H1 (cell line): ENCODE measurements around the gene MSL1. TPM values are rescaled to one million over a fixed set of nuclear protein-coding genes. Genes with fewer than 3 reads are reported as not detected.

Source experiments
- CTCF ChIA-PET: fragments of 300-600 bp; sonication (Branson Sonifier 250); formaldehyde crosslinking; loops from one replicate; lab custom pipeline; 2021; ENCODE audit not compliant: partially characterized antibody; lab: Charles Lee
- POLR2A ChIA-PET: fragments of 300-600 bp; sonication (Branson Sonifier 250); formaldehyde crosslinking; loops from one replicate; lab custom pipeline; 2021; ENCODE audit warnings: inconsistent platforms; ENCODE audit not compliant: partially characterized antibody; lab: Charles Lee
- DNase-seq, 2 experiments: peaks; one replicate each; pipeline versions ENCODE4 v3.0.0 to v3.0.0-alpha.2; 2010 to 2022; ENCODE audit warnings: low spot score in 2 of 2, low read depth in 1 of 2, mixed read lengths in 1 of 2
- FAIRE-seq: peaks from 2 replicates; lab custom pipeline; 2011; peaks lifted over from hg19 to GRCh38; lab: Jason Lieb, UNC
- H2AFZ ChIP-seq: 2 replicates; pipeline ENCODE4 v1.8.1; 2012; ENCODE audit warnings: low read length, inconsistent platforms
- H2AK5ac ChIP-seq: 2 replicates; pipeline ENCODE4 v1.6.1; 2013; ENCODE audit warnings: low read depth, low read length
- H2BK120ac ChIP-seq: replicated peaks from 2 replicates; pipeline ENCODE3; 2013; ENCODE audit warnings: low read depth, low read length, inconsistent platforms
- H2BK12ac ChIP-seq: 2 replicates; pipeline ENCODE4 v1.6.1; 2013; ENCODE audit warnings: low read depth, low read length
- H2BK15ac ChIP-seq: 2 replicates; pipeline ENCODE4 v1.6.1; 2013; ENCODE audit warnings: low read length
- H2BK20ac ChIP-seq: 2 replicates; pipeline ENCODE4 v1.6.1; 2013; ENCODE audit warnings: low read length
- H2BK5ac ChIP-seq: 2 replicates; pipeline ENCODE4 v1.6.1; 2013; ENCODE audit warnings: low read depth, low read length
- H3K14ac ChIP-seq: 2 replicates; pipeline ENCODE4 v1.6.1; 2013; ENCODE audit warnings: inconsistent platforms; ENCODE audit not compliant: insufficient read length
- H3K18ac ChIP-seq: 2 replicates; pipeline ENCODE4 v1.6.1; 2013; ENCODE audit warnings: low read length; ENCODE audit errors: extremely low read depth
- H3K23ac ChIP-seq: 2 replicates; pipeline ENCODE4 v1.6.1; 2013; ENCODE audit warnings: inconsistent platforms; ENCODE audit not compliant: insufficient read length
- H3K23me2 ChIP-seq: 2 replicates; pipeline ENCODE4 v1.6.1; 2013; ENCODE audit warnings: low read depth, low read length
- H3K27ac ChIP-seq: 2 replicates; pipeline ENCODE4 v1.6.1; 2011; ENCODE audit warnings: low read depth, low read length, inconsistent platforms
- H3K27me3 ChIP-seq, 4 experiments: replicated peaks in 1 of 4; 1 replicate in 1 of 4; 2 replicates in 3 of 4; pipeline versions ENCODE4 v1.6.1 to v1.8.1; 2011 to 2013; ENCODE audit warnings: low read length in 3 of 4, mild to moderate bottlenecking in 3 of 4, inconsistent platforms in 2 of 4, mixed read lengths in 2 of 4, moderate library complexity in 1 of 4; ENCODE audit not compliant: control insufficient read depth in 3 of 4, insufficient read depth in 3 of 4; ENCODE audit errors: extremely low read depth in 1 of 4
- H3K36me3 ChIP-seq, 4 experiments: 2 replicates each; pipeline versions ENCODE4 v1.6.1 to v1.8.1; 2011 to 2013; ENCODE audit warnings: mild to moderate bottlenecking in 4 of 4, low read length in 3 of 4, moderate library complexity in 2 of 4, control low read depth in 1 of 4, inconsistent platforms in 1 of 4; ENCODE audit not compliant: insufficient read depth in 4 of 4, control insufficient read depth in 2 of 4
- H3K4ac ChIP-seq: replicated peaks from 2 replicates; pipeline ENCODE3; 2013; ENCODE audit warnings: low read length, low read depth, mixed read lengths, inconsistent platforms; ENCODE audit not compliant: insufficient read length
- H3K4me1 ChIP-seq, 4 experiments: replicated peaks in 1 of 4; 1 replicate in 1 of 4; 2 replicates in 3 of 4; pipeline versions ENCODE4 v1.6.1 to v1.8.1; 2011 to 2013; ENCODE audit warnings: low read length in 3 of 4, inconsistent platforms in 2 of 4, mixed read lengths in 1 of 4; ENCODE audit not compliant: insufficient read depth in 4 of 4, control insufficient read depth in 3 of 4
- H3K4me2 ChIP-seq, 2 experiments: 2 replicates each; pipeline versions ENCODE4 v1.6.1 to v1.8.1; 2011 to 2013; ENCODE audit warnings: low read depth in 2 of 2, low read length in 2 of 2, control low read depth in 1 of 2, inconsistent platforms in 1 of 2, mild to moderate bottlenecking in 1 of 2; ENCODE audit not compliant: insufficient read depth in 1 of 2
- H3K4me3 ChIP-seq, 4 experiments: fragments of 200-600, 300-600 bp in 1 of 4; sonication (generic), shearing (Covaris generic), sonication (Bioruptor Twin) in 1 of 4; 2 replicates each; pipeline versions ENCODE4 v1.5.1 to v1.8.1; 2011 to 2016; ENCODE audit warnings: low read length in 4 of 4, low read depth in 3 of 4, control low read depth in 2 of 4, inconsistent platforms in 2 of 4, mild to moderate bottlenecking in 2 of 4, mixed read lengths in 1 of 4, moderate library complexity in 1 of 4; ENCODE audit not compliant: insufficient read depth in 2 of 4; ENCODE audit errors: extremely low read depth in 1 of 4
- H3K56ac ChIP-seq: replicated peaks from 2 replicates; pipeline ENCODE3; 2013; ENCODE audit warnings: low read depth, mild to moderate bottlenecking, mixed read lengths, low read length, inconsistent platforms; ENCODE audit not compliant: insufficient read length
- H3K79me1 ChIP-seq: 2 replicates; pipeline ENCODE4 v1.6.1; 2013; ENCODE audit warnings: low read depth, low read length, control low read depth
- H3K79me2 ChIP-seq, 2 experiments: 2 replicates each; pipeline versions ENCODE4 v1.6.1 to v1.8.1; 2012 to 2013; ENCODE audit warnings: low read length in 2 of 2, mild to moderate bottlenecking in 2 of 2, inconsistent platforms in 1 of 2; ENCODE audit not compliant: insufficient read depth in 2 of 2, control insufficient read depth in 1 of 2
- H3K9ac ChIP-seq, 4 experiments: replicated peaks in 1 of 4; 1 replicate in 1 of 4; 2 replicates in 3 of 4; pipeline versions ENCODE4 v1.6.1 to v1.8.1; 2011 to 2013; ENCODE audit warnings: low read depth in 3 of 4, low read length in 3 of 4, control low read depth in 2 of 4, mild to moderate bottlenecking in 2 of 4, moderate library complexity in 2 of 4, inconsistent platforms in 1 of 4; ENCODE audit errors: extremely low read depth in 1 of 4
- H3K9me3 ChIP-seq, 2 experiments: 2 replicates each; pipeline versions ENCODE4 v1.6.1 to v1.8.1; 2012 to 2013; ENCODE audit warnings: mild to moderate bottlenecking in 2 of 2, moderate library complexity in 2 of 2, control low read depth in 1 of 2, inconsistent platforms in 1 of 2, low read depth in 1 of 2, low read length in 1 of 2, mixed read lengths in 1 of 2; ENCODE audit not compliant: insufficient read depth in 2 of 2
- H4K20me1 ChIP-seq, 2 experiments: replicated peaks in 1 of 2; 2 replicates each; pipeline versions ENCODE3 to v1.8.1; 2011 to 2013; ENCODE audit warnings: inconsistent platforms in 2 of 2, low read length in 2 of 2, mild to moderate bottlenecking in 1 of 2; ENCODE audit not compliant: insufficient read depth in 2 of 2, control insufficient read depth in 1 of 2
- H4K5ac ChIP-seq: 2 replicates; pipeline ENCODE4 v1.6.1; 2013; ENCODE audit warnings: low read length, low read depth, mixed read lengths, inconsistent platforms; ENCODE audit not compliant: insufficient read length
- H4K8ac ChIP-seq: 2 replicates; pipeline ENCODE4 v1.8.0; 2013; ENCODE audit warnings: mild to moderate bottlenecking, moderate library complexity, low read length, inconsistent platforms; ENCODE audit not compliant: insufficient read depth; ENCODE audit errors: extremely low read depth
- H4K91ac ChIP-seq: replicated peaks from 2 replicates; pipeline ENCODE3; 2013; ENCODE audit warnings: low read length, mixed read lengths, inconsistent platforms; ENCODE audit not compliant: insufficient read length
- JUND ChIP-seq: IDR thresholded peaks from 2 replicates; pipeline ENCODE4 v1.6.1; 2011; ENCODE audit warnings: mild to moderate bottlenecking, improper control_type of control experiment, low read length
- WGBS, 2 experiments: shearing (Covaris generic) in 1 of 2; methylation state at CpG; one replicate each; pipeline versions ENCODE4 v1.1.6 to v1.1.7; 2013 to 2015; ENCODE audit warnings: low lambda C conversion rate in 2 of 2, mixed read lengths in 2 of 2, inconsistent platforms in 1 of 2, low coverage in 1 of 2, missing lambda C conversion rate in 1 of 2; ENCODE audit not compliant: insufficient replicate concordance in 2 of 2, insufficient coverage in 1 of 2, insufficient read length in 1 of 2; ENCODE audit errors: extremely low coverage in 1 of 2, missing lambda C conversion rate in 1 of 2; 5-methylcytosine and 5-hydroxymethylcytosine counted together
- polyA plus RNA-seq, 7 experiments: library from polyadenylated mRNA; depleted of rRNA in 3 of 7; stranded (reverse) in 5 of 7; unstranded in 2 of 7; fragments of >200 nt in 5 of 7; fragments of 200-250 nt in 2 of 7; gene quantifications; 1 replicate in 5 of 7; 2 replicates in 1 of 7; 4 replicates in 1 of 7; pipeline versions ENCODE4 v1.2.1 to v1.2.3, GENCODE V29; 2011 to 2013; ENCODE audit warnings: missing spikeins in 2 of 7, mixed read lengths in 2 of 7
- total RNA-seq: library from RNA; stranded (reverse); fragmentation: NEBNext Ultra II Directional; extraction: Animal tissue kit (Norgen Biotek cat#: 25700); gene quantifications from 2 replicates; pipeline ENCODE4 v1.2.1, GENCODE V29; 2021

Gene MSL1
- total and polyA plus RNA-seq, 2 of the 8 experiments (the other 6 are each of a cell fraction or from before 2014, with no cell fraction given), result 24.1 to 66.5 TPM

- no peaks in the 10 kb centered on the region for H3K79me2 ChIP-seq
- no peak overlapping the region for H2BK12ac ChIP-seq
- FAIRE-seq, result no peak
- no peak overlapping the region for H3K14ac ChIP-seq
- no peak overlapping the region for H4K5ac ChIP-seq
- H2AK5ac ChIP-seq, result no peak overlapping the region
- ChIA-PET CTCF (interaction anchor here (1.1 to 7.3 kb wide), 5 partner anchors 12 to 67 kb away, joined by 3 to 59 read pairs (median 5); no protein-coding TSS in a partner anchor), POLR2A (interaction anchor here (0.6 to 9.1 kb wide), 10 partner anchors 12 to 226 kb away, joined by 3 to 105 read pairs (median 4); partner anchors contain the start of gene CASC3)
- H2BK15ac ChIP-seq, result no peak overlapping the region
- H3K27ac ChIP-seq, result no peak overlapping the region
- no peak overlapping the region for H3K23ac ChIP-seq
- WGBS, 2 experiments, result 86% methylated on average over 6 of the region's 6 CpGs; no CpG with 5 or more reads in 1 of the 2 experiments
- H3K27me3 ChIP-seq, result no peaks in the 10 kb centered on the region
- H4K20me1 ChIP-seq, result peaks cover 0 to 19% of the 10 kb centered on the region in 2 experiments
- H3K56ac ChIP-seq, result no peak overlapping the region
- no peaks in the 10 kb centered on the region for H3K9me3 ChIP-seq
- H2AFZ ChIP-seq, result no peak overlapping the region
- H3K36me3 ChIP-seq, result peaks cover 0 to 2% (median 0%) of the 10 kb centered on the region in 4 experiments; a peak in 1 of 8 replicates
- H3K79me1 ChIP-seq, result no peaks in the 10 kb centered on the region
- H2BK20ac ChIP-seq, result no peak overlapping the region
- no peak overlapping the region for H3K18ac ChIP-seq
- H3K4me2 ChIP-seq, result no peak overlapping the region
- H2BK120ac ChIP-seq, result no peak overlapping the region
- H3K9ac ChIP-seq, result no peak overlapping the region
- H4K8ac ChIP-seq, result no peak overlapping the region
- H3K4me1 ChIP-seq, result peaks cover 5 to 20% (median 15%) of the 10 kb centered on the region in 4 experiments; a peak in 6 of 7 replicates
- no peak overlapping the region for H2BK5ac ChIP-seq
- H3K4ac ChIP-seq, result no peak overlapping the region
- peaks cover 2% of the 10 kb centered on the region; the same call in 1 of the 2 replicates for H3K23me2 ChIP-seq
- H4K91ac ChIP-seq, result no peak overlapping the region
- no peak for TF ChIP-seq JUND
- DNase-seq, result no peak
- no peak overlapping the region for H3K4me3 ChIP-seq
Observed at GRCh38 chr17:40179923-40180659, 58.3 kb downstream of the MSL1 start.
